Sigmoid colon (tissue), 4 donors: ENCODE measurements around the gene ARHGEF10L.

Experiments used
- CTCF ChIP-seq, 4 experiments: fragments of 450-650 bp in 3 of 4; fragments of 200-600 bp in 1 of 4; IDR thresholded peaks; one replicate each; pipeline ENCODE4 v1.5.1; 2016 to 2019; ENCODE audit warnings: antibody characterized with exemption in 4 of 4, mild to moderate bottlenecking in 3 of 4, moderate library complexity in 2 of 4
- EP300 ChIP-seq, 4 donors: sonication (generic); formaldehyde crosslinking; IDR thresholded peaks; one replicate each; pipeline ENCODE4 v1.6.1; 2017; ENCODE audit warnings: antibody characterized with exemption in 4 of 4
- POLR2A ChIP-seq, 2 donors: fragments of 450-650 bp; IDR thresholded peaks; one replicate each; pipeline ENCODE4 v1.6.1; 2016; ENCODE audit warnings: antibody characterized with exemption in 2 of 2, mild to moderate bottlenecking in 2 of 2, moderate library complexity in 2 of 2
- POLR2AphosphoS5 ChIP-seq, 4 donors: sonication (generic); formaldehyde crosslinking; IDR thresholded peaks; one replicate each; pipeline ENCODE4 v1.6.1; 2017; ENCODE audit warnings: antibody characterized with exemption in 4 of 4

GRCh38 chr1:17684810-17685209 lies 145.3 kb downstream of the ARHGEF10L start:
- TF ChIP-seq POLR2A (IDR thresholded peaks at IDR 0.05), result no peak
- TF ChIP-seq CTCF (IDR thresholded peaks at IDR 0.05), result no peak
- TF ChIP-seq EP300 (IDR thresholded peaks at IDR 0.05), result no peak
- no peak for TF ChIP-seq POLR2AphosphoS5 (IDR thresholded peaks at IDR 0.05)
